T-helper 22 cell (primary cell): ENCODE data around the gene EFNA1.

ENCODE experiments used
- DNase-seq: peaks from one replicate; pipeline ENCODE4 v3.0.0-alpha.2; 2020; ENCODE audit warnings: low read depth

EFNA1 gene, protein sequence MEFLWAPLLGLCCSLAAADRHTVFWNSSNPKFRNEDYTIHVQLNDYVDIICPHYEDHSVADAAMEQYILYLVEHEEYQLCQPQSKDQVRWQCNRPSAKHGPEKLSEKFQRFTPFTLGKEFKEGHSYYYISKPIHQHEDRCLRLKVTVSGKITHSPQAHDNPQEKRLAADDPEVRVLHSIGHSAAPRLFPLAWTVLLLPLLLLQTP

DNA sequence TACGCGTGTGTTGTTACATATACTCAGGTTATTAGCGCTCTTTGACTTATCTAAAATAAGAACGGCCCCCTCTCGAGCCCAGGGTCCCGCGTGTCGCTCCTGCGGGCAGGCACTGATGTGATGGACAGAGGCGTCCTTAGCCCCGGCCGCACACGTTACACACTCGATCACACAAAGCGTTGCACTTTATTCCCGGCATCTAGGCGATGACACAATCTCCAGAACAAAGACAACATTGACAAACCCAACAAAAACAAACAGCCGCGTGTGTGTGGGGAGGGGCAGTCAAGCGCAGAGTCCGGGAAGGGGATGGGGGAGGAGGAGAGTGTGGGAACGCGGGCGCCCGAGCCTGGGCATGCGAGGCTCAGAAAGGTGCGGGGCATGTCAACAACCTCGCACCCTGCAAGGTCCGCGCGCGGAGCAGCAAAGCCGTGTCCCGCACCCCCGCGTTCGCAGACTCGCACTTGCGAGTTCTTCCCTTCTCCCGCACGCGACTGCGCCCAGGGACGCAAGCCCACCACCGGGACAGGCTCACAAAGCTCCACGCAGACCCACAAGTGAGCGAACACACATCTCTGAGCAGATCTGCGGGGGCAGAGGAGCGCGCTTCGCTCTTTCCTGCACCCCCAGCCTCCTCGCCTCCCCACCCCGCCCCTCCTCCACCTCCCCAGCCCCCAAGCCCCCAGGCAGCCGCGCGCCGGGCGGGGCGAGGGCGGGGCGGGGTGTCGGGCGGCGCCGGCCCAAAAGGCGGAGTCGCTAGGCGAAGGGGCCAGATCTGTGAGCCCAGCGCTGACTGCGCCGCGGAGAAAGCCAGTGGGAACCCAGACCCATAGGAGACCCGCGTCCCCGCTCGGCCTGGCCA is at the start of gene EFNA1:
Gene EFNA1 (plus strand): TSS at position 772 of the 862 bp plus-strand sequence. CDS start 102 bp downstream, outside the sequence.
- peak; percentile 24 for DNase-seq

DNA sequence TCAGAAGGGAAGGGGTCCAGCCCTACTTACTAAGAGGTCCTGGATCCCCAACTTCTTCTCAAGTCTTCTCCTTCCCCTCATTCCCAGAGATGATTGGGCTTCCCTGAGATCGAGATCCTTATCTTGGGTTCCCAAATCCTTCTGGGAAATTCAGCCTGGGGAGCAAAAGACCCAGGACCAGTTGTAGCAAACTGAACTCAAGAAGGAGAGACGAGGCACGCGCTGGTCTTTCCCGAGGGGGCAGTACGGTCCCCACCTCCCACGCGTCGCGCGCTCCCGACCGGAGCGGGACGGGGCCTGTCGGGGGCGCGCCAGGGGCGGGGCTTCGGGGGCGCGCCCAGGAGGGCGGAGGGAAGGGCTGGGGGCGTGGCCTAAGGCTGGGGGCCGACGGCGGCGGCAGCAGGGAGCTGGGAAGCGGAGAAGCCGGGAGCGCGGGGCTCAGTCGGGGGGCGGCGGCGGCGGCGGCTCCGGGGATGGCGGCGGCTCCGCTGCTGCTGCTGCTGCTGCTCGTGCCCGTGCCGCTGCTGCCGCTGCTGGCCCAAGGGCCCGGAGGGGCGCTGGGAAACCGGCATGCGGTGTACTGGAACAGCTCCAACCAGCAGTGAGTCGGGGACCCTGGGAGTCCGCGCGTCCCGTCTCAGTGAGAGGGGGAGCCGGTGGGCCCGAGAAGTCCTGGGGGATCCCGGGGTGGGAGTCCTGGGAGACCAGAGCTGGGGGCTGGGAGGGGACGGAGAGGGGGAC is 49.0 kb upstream of the EFNA1 start, which contains the start of gene EFNA3:
Gene EFNA3 (plus strand): TSS at position 369 of the 741 bp plus-strand sequence. CDS start 105 bp downstream, at position 474.
- peak; percentile 45 for DNase-seq

- DNase-seq = no peak
These were observed 48.5 kb upstream of the EFNA1 start for GRCh38 chr1:155079210-155079486.

DNA sequence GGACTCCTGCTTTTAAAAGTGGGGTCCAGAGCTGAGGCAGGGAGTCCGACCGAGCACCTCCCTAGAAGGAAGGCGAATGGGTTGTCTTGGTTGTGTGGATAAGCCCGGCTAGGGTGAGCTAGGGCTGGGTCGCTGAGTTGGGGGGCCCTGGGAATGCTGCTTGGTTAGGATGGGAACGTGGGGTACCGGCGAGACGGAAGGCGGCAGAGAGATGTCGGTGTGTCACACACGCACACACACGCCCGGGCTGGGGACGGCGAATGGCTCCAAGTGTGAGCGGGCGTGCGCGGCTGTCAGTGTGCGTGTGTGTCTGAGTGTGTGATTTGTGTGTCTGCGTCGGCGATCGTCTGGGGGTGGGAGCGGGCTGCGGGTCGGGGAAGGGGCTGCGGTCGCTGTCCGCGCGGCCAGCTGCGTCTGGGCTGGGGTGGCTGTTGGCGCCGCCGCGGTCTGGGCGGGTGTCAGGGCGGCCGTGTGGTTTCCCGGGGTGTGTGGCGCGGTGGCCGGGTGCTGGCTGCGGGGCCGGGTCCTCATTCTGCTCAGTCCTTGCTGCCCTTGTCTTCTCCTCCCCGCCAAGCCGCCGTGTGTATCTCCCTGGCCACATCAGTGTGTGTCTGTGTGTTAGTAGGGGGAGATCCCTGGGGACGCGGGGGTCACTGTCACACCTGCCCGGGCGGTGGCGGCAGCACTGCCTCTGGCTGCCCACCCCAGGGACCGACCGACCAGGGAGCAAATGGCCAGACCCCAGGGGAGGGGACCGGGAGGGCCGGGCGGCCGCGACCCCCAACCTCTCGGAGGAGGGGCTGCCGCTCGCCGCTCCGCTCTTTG is 48.0 kb upstream of the EFNA1 start:
- DNase-seq = no peak

DNA sequence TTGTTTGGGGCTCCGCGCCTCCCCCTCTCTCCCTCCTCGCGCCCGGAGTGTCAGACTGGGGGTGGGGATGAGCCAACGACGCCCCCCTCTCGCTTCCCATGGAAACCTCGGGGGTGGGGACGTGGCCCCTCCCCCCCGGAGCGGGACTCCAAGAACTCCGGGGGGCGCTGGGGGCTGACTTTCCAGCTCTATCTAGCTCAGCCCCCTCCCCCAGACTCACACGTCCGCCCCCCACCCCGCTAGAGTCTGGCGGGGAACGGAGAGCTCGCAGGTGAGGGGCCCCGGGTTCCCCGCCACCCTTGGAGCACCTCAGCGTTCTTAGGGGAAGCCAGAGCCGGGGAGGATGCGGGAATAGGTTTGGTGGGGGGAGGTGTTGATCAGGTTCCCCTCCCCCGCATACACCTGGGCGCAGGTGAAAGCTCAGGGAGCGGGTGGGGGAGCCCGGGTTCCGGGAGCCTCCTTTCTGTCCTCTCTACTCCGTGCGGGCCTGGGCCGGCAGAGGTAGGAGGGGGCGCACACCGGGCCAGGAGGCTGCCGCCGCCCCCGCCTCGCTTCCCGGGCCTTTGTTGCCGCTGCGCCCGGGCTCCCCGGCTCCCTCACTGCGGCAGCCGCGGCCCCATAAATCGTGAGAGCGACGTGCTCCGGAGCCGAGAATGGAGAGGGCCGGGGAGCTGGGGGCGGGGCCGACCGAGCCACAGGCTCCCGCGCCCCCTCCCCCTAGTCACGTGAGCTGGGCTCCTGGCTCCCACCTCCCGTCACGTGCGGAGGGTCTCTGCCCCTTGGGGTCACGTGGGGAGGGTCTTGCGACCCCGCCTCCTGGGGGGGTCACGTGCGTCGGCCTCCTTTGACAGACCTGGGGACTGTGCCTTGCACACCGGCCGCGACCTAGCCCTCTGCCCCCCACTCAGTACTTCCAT is 47.1 kb upstream of the EFNA1 start:
- DNase-seq = no peak

DNA sequence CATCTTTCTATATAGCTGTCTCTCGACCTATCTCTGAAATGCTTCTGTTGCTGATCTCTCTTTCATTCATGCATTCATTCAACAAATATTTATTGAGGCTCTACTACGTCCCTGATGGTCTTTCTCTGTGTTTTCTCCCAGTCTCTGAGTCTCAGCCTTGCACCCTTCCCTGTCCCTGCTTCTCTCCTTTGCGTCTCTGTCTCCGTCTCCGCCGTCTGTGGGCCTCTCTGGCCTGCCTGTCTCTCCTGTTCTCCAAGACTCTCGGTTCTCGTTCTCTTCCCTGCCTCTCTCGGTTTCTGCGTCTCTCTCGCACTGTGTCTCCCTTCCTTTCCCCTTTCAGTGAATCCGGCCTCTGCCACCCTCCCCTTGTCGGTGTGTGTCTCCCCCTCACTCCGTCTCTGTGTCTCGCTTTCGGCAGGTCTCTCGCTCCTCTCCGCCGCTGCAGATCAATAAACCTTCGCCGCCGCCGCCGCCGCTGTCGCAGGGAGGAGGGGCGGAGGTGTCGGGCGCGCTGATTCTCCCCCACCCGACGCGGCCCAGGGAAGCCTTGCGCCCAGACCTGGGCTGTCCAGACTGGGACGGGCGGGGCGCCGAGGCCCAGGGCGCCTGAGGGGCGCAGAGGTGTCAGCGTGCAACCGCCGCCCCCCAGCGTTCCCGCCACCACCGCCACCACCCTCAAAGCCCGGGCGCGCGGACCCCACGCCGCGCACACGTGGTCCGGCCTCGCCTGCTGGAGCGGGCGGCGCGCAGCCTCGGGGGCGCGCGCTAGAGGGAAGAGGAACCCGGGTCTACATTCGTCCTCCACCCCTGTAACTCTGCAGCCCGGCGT is 46.0 kb upstream of the EFNA1 start:
- DNase-seq = no peak

- DNase-seq = no peak
These were observed 45.2 kb upstream of the EFNA1 start for GRCh38 chr1:155082301-155083051.

GRCh38 chr1:155083052-155083541 is 44.6 kb upstream of the EFNA1 start:
- DNase-seq = no peak

DNA sequence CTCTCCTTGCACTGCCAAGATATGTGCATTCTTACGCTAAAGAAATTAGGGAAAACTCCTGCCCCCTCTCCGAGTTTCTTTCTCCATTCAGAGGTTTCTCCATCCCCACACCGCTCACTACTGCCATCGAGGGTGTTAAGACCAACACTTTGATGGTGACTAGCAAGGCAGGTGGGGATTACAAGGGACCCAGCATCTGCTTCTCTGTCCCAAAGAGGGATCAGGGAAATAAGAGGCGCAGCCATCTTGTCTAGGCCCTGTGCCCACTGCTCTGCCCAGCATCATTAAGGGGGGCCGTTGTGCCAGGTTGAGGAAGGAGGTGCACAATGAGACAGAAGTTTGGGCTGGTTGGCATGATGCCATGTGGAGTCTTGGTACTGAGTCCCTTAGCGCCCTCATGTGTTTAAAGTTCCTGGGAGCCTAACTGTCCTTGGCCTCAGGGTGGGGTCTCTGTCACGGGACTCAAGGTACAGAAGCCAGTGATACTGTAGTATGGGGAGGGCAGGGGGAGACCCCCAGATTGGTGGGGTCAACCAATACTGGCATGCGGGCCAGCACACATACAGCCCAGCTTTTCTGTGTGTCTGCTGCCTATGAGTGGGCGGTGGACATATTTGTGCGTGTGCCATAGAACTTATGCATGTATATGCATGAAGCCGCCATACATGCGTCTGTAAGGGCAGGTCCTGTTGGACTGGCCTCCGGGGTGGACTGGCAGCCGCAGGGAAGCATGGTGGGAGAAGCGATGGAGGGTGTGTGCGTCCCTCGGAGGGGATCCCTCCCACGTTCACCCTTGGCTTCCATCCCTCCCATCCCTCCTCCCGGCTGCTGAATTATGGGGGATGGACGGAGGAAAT is 43.6 kb upstream of the EFNA1 start:
- DNase-seq = no peak

- peak; percentile 78 for DNase-seq
These were observed 42.8 kb upstream of the EFNA1 start for GRCh38 chr1:155084722-155085503.

DNA sequence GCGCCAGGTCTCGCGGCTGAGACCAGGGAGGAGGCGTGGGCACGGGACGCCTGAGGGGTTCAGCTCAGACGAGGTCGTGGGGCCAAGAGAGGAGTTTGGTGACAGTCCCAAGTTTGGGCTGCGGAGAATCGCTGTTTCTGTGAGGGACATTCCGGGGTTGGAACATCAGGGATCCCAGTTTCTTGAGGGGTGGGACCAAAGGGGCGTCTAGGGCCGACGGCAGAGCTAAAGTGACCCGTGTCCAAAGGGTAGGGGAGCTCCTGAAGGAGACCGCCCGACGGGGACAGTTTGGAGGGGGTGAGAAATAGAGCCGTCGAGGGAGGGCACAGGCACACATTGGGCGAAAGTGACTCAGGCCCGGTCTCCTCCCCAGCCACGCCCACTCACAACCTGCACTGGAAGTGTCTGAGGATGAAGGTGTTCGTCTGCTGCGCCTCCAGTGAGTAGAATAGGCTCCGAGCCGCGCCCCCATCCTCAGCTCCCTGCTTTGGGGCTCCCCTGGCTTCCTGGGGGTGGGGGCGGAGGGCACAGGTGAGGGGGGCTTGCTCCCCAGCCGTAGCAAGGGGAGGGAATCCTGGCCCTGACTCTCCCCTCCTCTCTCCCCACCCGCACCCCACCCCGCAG is 42.1 kb upstream of the EFNA1 start:
- peak; percentile 74 for DNase-seq

- peak; percentile 63 for DNase-seq
These were observed 41.4 kb upstream of the EFNA1 start for GRCh38 chr1:155086128-155086741.

GRCh38 chr1:155086856-155087535 is 40.7 kb upstream of the EFNA1 start:
- DNase-seq = no peak

DNA sequence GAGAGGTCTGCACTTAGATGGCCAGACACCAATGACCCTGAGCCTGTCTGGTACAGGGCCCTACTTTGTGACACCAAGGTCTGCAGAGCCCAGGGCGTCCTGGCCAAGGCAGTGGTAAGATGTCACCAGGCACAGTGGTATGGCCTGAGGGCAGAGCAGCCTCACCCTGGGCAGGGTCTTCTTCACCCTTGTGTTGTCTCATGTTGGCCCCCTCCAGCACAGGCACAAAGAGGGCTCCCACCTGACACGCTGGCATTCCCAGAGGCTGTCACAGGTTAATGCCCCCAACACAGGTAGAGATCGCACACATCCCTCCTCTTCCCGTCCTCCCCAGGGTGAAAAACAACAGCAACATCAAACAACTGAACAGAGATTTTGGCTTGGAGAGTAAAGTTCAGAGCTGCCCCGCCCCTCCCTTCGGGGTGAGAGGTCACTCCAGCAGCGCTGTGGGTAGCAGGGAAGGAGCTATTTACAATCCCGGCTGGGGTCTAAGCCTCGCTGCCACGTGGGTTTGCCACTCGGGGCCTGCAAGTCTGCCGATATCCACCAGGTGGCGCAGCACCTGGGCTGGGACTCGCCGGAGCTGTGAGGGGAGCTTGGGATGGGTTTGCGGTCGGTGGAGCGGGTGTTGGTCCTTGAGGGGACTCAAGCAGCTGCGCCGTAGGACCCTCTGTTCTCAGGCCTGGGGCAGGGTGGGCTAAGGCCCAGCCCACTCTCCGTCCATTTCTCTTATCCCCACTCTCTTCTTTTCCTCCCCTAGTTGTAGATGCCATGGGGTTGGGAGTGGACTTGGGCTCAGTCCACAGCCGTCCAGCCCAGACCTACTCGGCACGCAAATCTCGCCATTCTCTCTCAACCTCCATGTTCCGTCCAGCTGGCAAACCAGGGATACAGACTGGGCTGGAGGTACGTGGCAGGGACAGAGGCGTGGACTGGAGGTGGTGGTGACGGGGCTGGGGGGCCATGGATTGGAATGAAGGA is 36.3 kb upstream of the EFNA1 start:
- DNase-seq = peak; percentile 60

DNA sequence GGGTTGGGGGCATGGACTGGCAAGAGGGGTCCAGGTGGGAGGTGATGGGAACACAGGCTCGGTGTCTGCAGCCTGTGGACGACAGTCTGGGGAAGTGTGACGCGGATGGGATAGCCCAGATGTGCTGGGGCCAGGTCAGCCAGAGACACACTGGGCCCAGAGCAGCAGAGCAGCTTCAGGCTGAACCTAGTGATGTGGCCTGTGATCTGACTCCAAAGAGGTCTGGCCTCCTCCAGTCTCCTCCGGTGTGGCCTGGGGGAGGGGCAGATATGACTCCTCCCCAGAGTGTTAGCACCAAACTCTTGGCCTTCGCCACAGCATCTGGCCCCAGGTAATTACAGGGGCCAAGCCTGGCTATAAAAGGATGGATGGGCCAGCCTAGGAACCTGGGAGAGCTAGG is 35.5 kb upstream of the EFNA1 start:
- no peak for DNase-seq
